Suprapubic skin (tissue), 4 donors: ENCODE measurements around the gene EEFSEC. TPM values are rescaled to one million over a fixed set of nuclear protein-coding genes. Genes with fewer than 3 reads are reported as not detected.
A peak's percentile ranks its signal among the peaks of the same experiment; 100 is the strongest.

Source experiments
- DNase-seq, 2 donors: peaks; one replicate each; pipeline ENCODE4 v3.0.0-alpha.2; 2019; ENCODE audit warnings: low spot score in 2 of 2
- H3K27ac ChIP-seq: fragments of 200-600 bp; sonication (generic); one replicate; pipeline ENCODE4 v1.5.1; 2019
- H3K27me3 ChIP-seq: fragments of 200-600 bp; sonication (generic); one replicate; pipeline ENCODE4 v1.5.1; 2019
- H3K36me3 ChIP-seq: fragments of 200-600 bp; sonication (generic); one replicate; pipeline ENCODE4 v1.5.1; 2019
- H3K4me1 ChIP-seq: fragments of 200-600 bp; sonication (generic); one replicate; pipeline ENCODE4 v1.5.1; 2019
- H3K4me3 ChIP-seq: fragments of 200-600 bp; sonication (generic); one replicate; pipeline ENCODE4 v1.5.1; 2019; ENCODE audit warnings: mild to moderate bottlenecking
- H3K9me3 ChIP-seq: fragments of 200-600 bp; sonication (generic); one replicate; pipeline ENCODE4 v1.5.1; 2019
- EP300 ChIP-seq: sonication (generic); formaldehyde crosslinking; IDR thresholded peaks from one replicate; pipeline ENCODE4 v1.6.1; 2017; ENCODE audit warnings: antibody characterized with exemption
- POLR2A ChIP-seq, 2 donors: fragments of 450-650 bp; IDR thresholded peaks; one replicate each; pipeline ENCODE4 v1.6.1; 2017; ENCODE audit warnings: antibody characterized with exemption in 2 of 2, mild to moderate bottlenecking in 2 of 2, moderate library complexity in 2 of 2
- POLR2AphosphoS5 ChIP-seq, 3 donors: sonication (generic); formaldehyde crosslinking; IDR thresholded peaks; one replicate each; pipeline ENCODE4 v1.6.1; 2017; ENCODE audit warnings: antibody characterized with exemption in 3 of 3
- WGBS: methylation state at CpG from one replicate; pipeline ENCODE4 v1.1.5; 2018; 5-methylcytosine and 5-hydroxymethylcytosine counted together
- total RNA-seq, 4 donors: library from RNA; depleted of rRNA; stranded (reverse); fragments of >200 nt; gene quantifications; one replicate each; pipeline ENCODE4 v1.1.0, GENCODE V29; 2016
- TF ChIP-seq, protein P1 (sequence below), 2 donors: fragments of 200-600 bp in 1 of 2; fragments of 450-650 bp in 1 of 2; sonication (generic) in 1 of 2; IDR thresholded peaks; one replicate each; pipeline ENCODE4 v1.5.1; 2016 to 2019; ENCODE audit warnings: antibody characterized with exemption in 2 of 2, mild to moderate bottlenecking in 1 of 2, moderate library complexity in 1 of 2

The EEFSEC gene
- total RNA-seq, 4 donors from 2014 or later = 14.3 to 19.4 (median 16.7) TPM

GRCh38 chr3:128276577-128277183, 123.4 kb downstream of the EEFSEC start:
- no peak for DNase-seq
- Histone ChIP-seq H3K4me1 (peaks cover 9% of the 10 kb centered on the region), H3K27me3 (no peaks in the 10 kb centered on the region), H3K9me3 (no peaks in the 10 kb centered on the region), H3K36me3 (peaks cover 11% of the 10 kb centered on the region), H3K27ac (no peak overlapping the region), H3K4me3 (no peak overlapping the region)
- no peak for TF ChIP-seq POLR2A (IDR thresholded peaks at IDR 0.05)
- TF ChIP-seq POLR2AphosphoS5 (IDR thresholded peaks at IDR 0.05) = no peak
- TF ChIP-seq, protein P1, sequence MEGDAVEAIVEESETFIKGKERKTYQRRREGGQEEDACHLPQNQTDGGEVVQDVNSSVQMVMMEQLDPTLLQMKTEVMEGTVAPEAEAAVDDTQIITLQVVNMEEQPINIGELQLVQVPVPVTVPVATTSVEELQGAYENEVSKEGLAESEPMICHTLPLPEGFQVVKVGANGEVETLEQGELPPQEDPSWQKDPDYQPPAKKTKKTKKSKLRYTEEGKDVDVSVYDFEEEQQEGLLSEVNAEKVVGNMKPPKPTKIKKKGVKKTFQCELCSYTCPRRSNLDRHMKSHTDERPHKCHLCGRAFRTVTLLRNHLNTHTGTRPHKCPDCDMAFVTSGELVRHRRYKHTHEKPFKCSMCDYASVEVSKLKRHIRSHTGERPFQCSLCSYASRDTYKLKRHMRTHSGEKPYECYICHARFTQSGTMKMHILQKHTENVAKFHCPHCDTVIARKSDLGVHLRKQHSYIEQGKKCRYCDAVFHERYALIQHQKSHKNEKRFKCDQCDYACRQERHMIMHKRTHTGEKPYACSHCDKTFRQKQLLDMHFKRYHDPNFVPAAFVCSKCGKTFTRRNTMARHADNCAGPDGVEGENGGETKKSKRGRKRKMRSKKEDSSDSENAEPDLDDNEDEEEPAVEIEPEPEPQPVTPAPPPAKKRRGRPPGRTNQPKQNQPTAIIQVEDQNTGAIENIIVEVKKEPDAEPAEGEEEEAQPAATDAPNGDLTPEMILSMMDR (IDR thresholded peaks at IDR 0.05) = no peak
- no peak for TF ChIP-seq EP300
- WGBS = 86% methylated on average over 5 of the region's 5 CpGs

- Histone ChIP-seq H3K4me3 (no peak overlapping the region), H3K4me1 (peaks cover 14% of the 10 kb centered on the region), H3K9me3 (no peaks in the 10 kb centered on the region), H3K27ac (no peak overlapping the region), H3K36me3 (peaks cover 7% of the 10 kb centered on the region), H3K27me3 (no peaks in the 10 kb centered on the region)
- WGBS = 95% methylated on average over 5 of the region's 5 CpGs
- TF ChIP-seq POLR2AphosphoS5 (IDR thresholded peaks at IDR 0.05) (no peak), EP300 (no peak), POLR2A (IDR thresholded peaks at IDR 0.05) (no peak)
- TF ChIP-seq, protein P1 (IDR thresholded peaks at IDR 0.05) = no peak
- DNase-seq = peak in 1 of 2 donors; percentile 43
Measured at GRCh38 chr3:128277378-128278069, 124.2 kb downstream of the EEFSEC start.

GRCh38 chr3:128278130-128278529, 124.8 kb downstream of the EEFSEC start:
- no peak for TF ChIP-seq POLR2A (IDR thresholded peaks at IDR 0.05)
- no peak for TF ChIP-seq POLR2AphosphoS5 (IDR thresholded peaks at IDR 0.05)
- TF ChIP-seq, protein P1 (IDR thresholded peaks at IDR 0.05) = no peak
- no peak for TF ChIP-seq EP300
- WGBS = 65% methylated on average over 3 of the region's 3 CpGs
- Histone ChIP-seq H3K9me3 (no peaks in the 10 kb centered on the region), H3K4me1 (peaks cover 14% of the 10 kb centered on the region), H3K4me3 (no peak overlapping the region), H3K27me3 (no peaks in the 10 kb centered on the region), H3K27ac (no peak overlapping the region), H3K36me3 (peaks cover 1% of the 10 kb centered on the region)
- DNase-seq = peak in 1 of 2 donors; percentile 24

DNA sequence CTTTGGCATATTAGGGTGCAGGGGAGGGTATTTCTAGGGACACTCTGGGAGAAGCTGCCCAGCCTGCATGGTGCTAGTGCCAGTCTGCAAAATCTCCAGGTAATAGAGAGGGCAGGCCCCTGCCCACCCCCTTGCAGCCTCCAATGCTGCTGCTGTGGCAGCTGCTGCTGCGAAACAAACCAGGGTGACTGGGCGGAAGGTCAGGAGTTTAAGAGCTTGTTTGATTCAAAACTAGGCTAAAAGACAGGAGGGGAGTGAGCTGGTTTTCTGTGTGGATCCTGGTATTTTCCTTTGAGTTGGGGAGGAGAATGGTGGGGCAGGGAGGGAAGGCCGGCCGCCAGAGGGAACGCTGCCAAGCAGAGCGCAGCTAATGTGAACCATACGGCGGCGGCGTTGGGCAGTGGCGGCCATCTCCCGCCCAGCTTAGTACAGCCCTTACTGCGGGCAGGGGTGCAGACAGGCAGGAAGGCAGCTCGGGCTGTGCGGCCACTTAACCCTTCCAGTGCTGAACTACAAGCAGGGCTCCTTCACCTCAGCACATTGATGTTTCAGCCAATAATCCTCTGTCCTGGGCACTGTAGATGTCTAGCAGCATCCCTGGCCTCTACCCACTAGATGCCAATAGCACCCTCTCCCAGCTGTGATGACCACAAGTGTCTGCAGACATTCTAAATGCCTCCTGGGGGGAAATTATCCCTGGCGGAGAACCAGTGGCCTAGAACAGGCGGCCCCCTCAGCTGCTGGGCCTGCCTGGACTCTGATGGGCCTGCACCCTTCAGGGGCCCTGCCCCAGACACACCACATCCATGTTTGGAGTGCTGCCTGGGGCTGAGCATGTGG, 125.7 kb downstream of the EEFSEC start:
- Histone ChIP-seq H3K9me3 (no peaks in the 10 kb centered on the region), H3K4me3 (no peak overlapping the region), H3K27ac (no peak overlapping the region), H3K4me1 (peaks cover 14% of the 10 kb centered on the region), H3K36me3 (no peaks in the 10 kb centered on the region), H3K27me3 (no peaks in the 10 kb centered on the region)
- peak; percentile 77 to 90 for DNase-seq
- WGBS = 27% methylated on average over 15 of the region's 17 CpGs
- TF ChIP-seq, protein P1 (IDR thresholded peaks at IDR 0.05) = no peak
- no peak for TF ChIP-seq POLR2A (IDR thresholded peaks at IDR 0.05)

GRCh38 chr3:128279601-128279880, 126.3 kb downstream of the EEFSEC start:
- H3K27me3 ChIP-seq = no peaks in the 10 kb centered on the region
- no CpG with 5 or more reads among the region's 3 CpGs for WGBS
- no peak overlapping the region for H3K4me3 ChIP-seq
- peak in 1 of 2 donors; percentile 63 for DNase-seq
- no peaks in the 10 kb centered on the region for H3K36me3 ChIP-seq
- no peak for TF ChIP-seq EP300
- no peak for TF ChIP-seq POLR2AphosphoS5 (IDR thresholded peaks at IDR 0.05)
- peaks cover 14% of the 10 kb centered on the region for H3K4me1 ChIP-seq
- no peaks in the 10 kb centered on the region for H3K9me3 ChIP-seq
- no peak overlapping the region for H3K27ac ChIP-seq
